ENCODE results near the gene SMDT1. TPM values are rescaled to one million over a fixed set of nuclear protein-coding genes. Genes with fewer than 3 reads are reported as not detected.
"Not testable (repeated sequence)": the region's sequence is repeated elsewhere in the genome, so short reads cannot be mapped to it uniquely, and the experiment has no call there.

Gene SMDT1
- polyA plus RNA-seq, 3 donors, result 41.8 to 182 (median 180) TPM

- no peaks in the 10 kb centered on the region for H4K20me1 ChIP-seq (ENCODE audit: insufficient read depth, low read length)
- peaks cover 18 to 31% (median 26%) of the 10 kb centered on the region in 7 donors for H3K9me3 Mint-ChIP-seq
- H2AFZ ChIP-seq (ENCODE audit: insufficient read depth, low read depth, low read length, poor library complexity, severe bottlenecking), result no peak overlapping the region
- H3K4me2 ChIP-seq (replicated peaks; ENCODE audit: extremely low read depth, low read length, poor library complexity, severe bottlenecking), result no peak overlapping the region
- H3K4me3 ChIP-seq (replicated peaks in 1 of 3; ENCODE audit: low read depth in 2 of 3, low read length in 3 of 3), result no peak overlapping the region
- peaks cover 15% of the 10 kb centered on the region for H3K4me1 Mint-ChIP-seq
- H3K4me3 Mint-ChIP-seq, result no peak overlapping the region
- peaks cover 21 to 26% of the 10 kb centered on the region in 2 donors for H3K9me3 ChIP-seq (replicated peaks in 1 of 2; ENCODE audit: control insufficient read depth in 1 of 2, insufficient read depth in 1 of 2, low read length in 2 of 2)
- no peaks in the 10 kb centered on the region for H3K36me3 ChIP-seq (replicated peaks in 1 of 2; ENCODE audit: control insufficient read depth in 1 of 2, insufficient read depth in 2 of 2, low read length in 2 of 2)
- intact Hi-C loops (cut with micrococcal nuclease), result no loop called here
- WGBS (ENCODE audit: insufficient coverage), result 100% methylated on average over 3 of the region's 4 CpGs
- H3K27ac Mint-ChIP-seq, result no peak overlapping the region
- H3K27ac ChIP-seq (ENCODE audit: low read depth in 1 of 2, low read length in 2 of 2), result no peak overlapping the region
- peaks cover 3% of the 10 kb centered on the region in 2 donors for H3K36me3 Mint-ChIP-seq
- peaks cover 0 to 4% of the 10 kb centered on the region in 2 donors for H3K27me3 ChIP-seq (ENCODE audit: control insufficient read depth in 2 of 2, insufficient read depth in 2 of 2, low read length in 2 of 2)
- no peak overlapping the region for H3K9ac ChIP-seq (ENCODE audit: insufficient read depth, low read length, poor library complexity, severe bottlenecking)
- peaks cover 12% of the 10 kb centered on the region in 2 donors for H3K4me1 ChIP-seq (ENCODE audit: control insufficient read depth in 1 of 2, insufficient read depth in 2 of 2, low read length in 2 of 2)
- DNase-seq, result no peak
- H3K79me2 ChIP-seq (ENCODE audit: insufficient read depth, low read length), result no peaks in the 10 kb centered on the region
- H3K27me3 Mint-ChIP-seq (ENCODE audit: low read depth in 3 of 3), result peaks cover 4 to 6% (median 6%) of the 10 kb centered on the region in 3 donors
- TF ChIP-seq CTCF (IDR thresholded peaks at IDR 0.05), result no peak
Observed at GRCh38 chr22:42116848-42117424, 37.4 kb downstream of the SMDT1 start.

- Histone ChIP-seq H3K4me2 (replicated peaks; ENCODE audit: extremely low read depth, low read length, poor library complexity, severe bottlenecking) (peak overlapping the region; percentile 5), H3K9ac (ENCODE audit: insufficient read depth, low read length, poor library complexity, severe bottlenecking) (peak overlapping the region; percentile 11)
- H2AFZ ChIP-seq (ENCODE audit: insufficient read depth, low read depth, low read length, poor library complexity, severe bottlenecking), result not testable (repeated sequence)
Observed at GRCh38 chr22:42120231-42121021, 40.9 kb downstream of the SMDT1 start.

GRCh38 chr22:42123529-42123928, 44.0 kb downstream of the SMDT1 start:
- intact Hi-C loops (cut with micrococcal nuclease); H3K4me3 ChIP-seq (replicated peaks in 1 of 3; ENCODE audit: low read depth in 2 of 3, low read length in 3 of 3); H3K36me3 ChIP-seq (replicated peaks in 1 of 2; ENCODE audit: control insufficient read depth in 1 of 2, insufficient read depth in 2 of 2, low read length in 2 of 2); H3K9ac ChIP-seq (ENCODE audit: insufficient read depth, low read length, poor library complexity, severe bottlenecking); H3K27ac Mint-ChIP-seq; H3K27ac ChIP-seq (ENCODE audit: low read depth in 1 of 2, low read length in 2 of 2); H3K4me2 ChIP-seq (replicated peaks; ENCODE audit: extremely low read depth, low read length, poor library complexity, severe bottlenecking); H3K27me3 ChIP-seq (ENCODE audit: control insufficient read depth in 2 of 2, insufficient read depth in 2 of 2, low read length in 2 of 2); H3K36me3 Mint-ChIP-seq; H3K9me3 Mint-ChIP-seq; H2AFZ ChIP-seq (ENCODE audit: insufficient read depth, low read depth, low read length, poor library complexity, severe bottlenecking); H3K4me3 Mint-ChIP-seq; H4K20me1 ChIP-seq (ENCODE audit: insufficient read depth, low read length); DNase-seq; H3K27me3 Mint-ChIP-seq (ENCODE audit: low read depth in 3 of 3); H3K79me2 ChIP-seq (ENCODE audit: insufficient read depth, low read length); H3K9me3 ChIP-seq (replicated peaks in 1 of 2; ENCODE audit: control insufficient read depth in 1 of 2, insufficient read depth in 1 of 2, low read length in 2 of 2): not testable (repeated sequence)
- no CpG with 5 or more reads among the region's 4 CpGs for WGBS (ENCODE audit: insufficient coverage)
- H3K4me1 ChIP-seq (ENCODE audit: control insufficient read depth in 1 of 2, insufficient read depth in 2 of 2, low read length in 2 of 2), result peaks cover 12% of the 10 kb centered on the region in 2 donors
- peaks cover 15% of the 10 kb centered on the region for H3K4me1 Mint-ChIP-seq

More at GRCh38 chr22:42120231-42121021, 40.9 kb downstream of the SMDT1 start:
- intact Hi-C loops (cut with micrococcal nuclease); H3K27me3 ChIP-seq (ENCODE audit: control insufficient read depth in 2 of 2, insufficient read depth in 2 of 2, low read length in 2 of 2); H3K36me3 Mint-ChIP-seq; H3K27me3 Mint-ChIP-seq (ENCODE audit: low read depth in 3 of 3); DNase-seq; H3K79me2 ChIP-seq (ENCODE audit: insufficient read depth, low read length); H3K4me3 ChIP-seq (replicated peaks in 1 of 3; ENCODE audit: low read depth in 2 of 3, low read length in 3 of 3); H4K20me1 ChIP-seq (ENCODE audit: insufficient read depth, low read length); H3K36me3 ChIP-seq (replicated peaks in 1 of 2; ENCODE audit: control insufficient read depth in 1 of 2, insufficient read depth in 2 of 2, low read length in 2 of 2); H3K27ac ChIP-seq (ENCODE audit: low read depth in 1 of 2, low read length in 2 of 2): not testable (repeated sequence)
- Mint-ChIP-seq H3K27ac (peak overlapping the region in 3 of 7 donors; percentile 27 to 51 (median 43)), H3K9me3 (peaks cover 5 to 16% (median 11%) of the 10 kb centered on the region in 7 donors), H3K4me3 (peak overlapping the region in 1 of 2 donors; percentile 73), H3K4me1 (peaks cover 15% of the 10 kb centered on the region)
- peaks cover 12% of the 10 kb centered on the region in 2 donors for H3K4me1 ChIP-seq (ENCODE audit: control insufficient read depth in 1 of 2, insufficient read depth in 2 of 2, low read length in 2 of 2)
- H3K9me3 ChIP-seq (replicated peaks in 1 of 2; ENCODE audit: control insufficient read depth in 1 of 2, insufficient read depth in 1 of 2, low read length in 2 of 2), result peaks cover 10 to 13% of the 10 kb centered on the region in 2 donors
- 13% methylated on average over 3 of the region's 15 CpGs for WGBS (ENCODE audit: insufficient coverage)
